SK-N-SH treated with all-trans-retinoic acid at 6 μM for 48 hours (cell line): ENCODE results near the gene RNPS1.

Experiments
- ARNTL ChIP-seq: fragments of 450-650 bp; formaldehyde crosslinking; IDR thresholded peaks from 2 replicates; pipeline ENCODE4 v1.5.0; 2020; ENCODE audit warnings: low read depth, mild to moderate bottlenecking, moderate library complexity, borderline replicate concordance
- BACH2 ChIP-seq: fragments of 250-450 bp; sonication (Bioruptor Pico); IDR thresholded peaks from 2 replicates; pipeline ENCODE4 v1.9.0; 2021; ENCODE audit warnings: mild to moderate bottlenecking, borderline replicate concordance
- CREB5 ChIP-seq: fragments of 250-450 bp; sonication (Bioruptor Pico); IDR thresholded peaks from 2 replicates; pipeline ENCODE4 v1.5.1; 2020; ENCODE audit warnings: low read depth, mild to moderate bottlenecking, moderate library complexity
- CSDC2 ChIP-seq: fragments of 250-450 bp; sonication (Bioruptor Pico); IDR thresholded peaks from 2 replicates; pipeline ENCODE4 v1.5.0; 2020; ENCODE audit warnings: mild to moderate bottlenecking, moderate library complexity
- TCF4 ChIP-seq: fragments of 250-450 bp; sonication (Bioruptor Pico); IDR thresholded peaks from 2 replicates; pipeline ENCODE4 v1.8.0; 2021; ENCODE audit warnings: mild to moderate bottlenecking, moderate library complexity, borderline replicate concordance
- TOX ChIP-seq: fragments of 250-450 bp; sonication (Bioruptor Pico); IDR thresholded peaks from 2 replicates; pipeline ENCODE4 v1.8.0; 2021; ENCODE audit warnings: mild to moderate bottlenecking, moderate library complexity, borderline replicate concordance
- TSHZ2 ChIP-seq: fragments of 250-450 bp; sonication (Bioruptor Pico); IDR thresholded peaks from 2 replicates; pipeline ENCODE4 v1.5.0; 2020; ENCODE audit warnings: mild to moderate bottlenecking, moderate library complexity
- ZFP30 ChIP-seq: fragments of 450-650 bp; formaldehyde crosslinking; IDR thresholded peaks from 2 replicates; pipeline ENCODE4 v1.5.0; 2022; ENCODE audit warnings: mild to moderate bottlenecking, moderate library complexity

DNA sequence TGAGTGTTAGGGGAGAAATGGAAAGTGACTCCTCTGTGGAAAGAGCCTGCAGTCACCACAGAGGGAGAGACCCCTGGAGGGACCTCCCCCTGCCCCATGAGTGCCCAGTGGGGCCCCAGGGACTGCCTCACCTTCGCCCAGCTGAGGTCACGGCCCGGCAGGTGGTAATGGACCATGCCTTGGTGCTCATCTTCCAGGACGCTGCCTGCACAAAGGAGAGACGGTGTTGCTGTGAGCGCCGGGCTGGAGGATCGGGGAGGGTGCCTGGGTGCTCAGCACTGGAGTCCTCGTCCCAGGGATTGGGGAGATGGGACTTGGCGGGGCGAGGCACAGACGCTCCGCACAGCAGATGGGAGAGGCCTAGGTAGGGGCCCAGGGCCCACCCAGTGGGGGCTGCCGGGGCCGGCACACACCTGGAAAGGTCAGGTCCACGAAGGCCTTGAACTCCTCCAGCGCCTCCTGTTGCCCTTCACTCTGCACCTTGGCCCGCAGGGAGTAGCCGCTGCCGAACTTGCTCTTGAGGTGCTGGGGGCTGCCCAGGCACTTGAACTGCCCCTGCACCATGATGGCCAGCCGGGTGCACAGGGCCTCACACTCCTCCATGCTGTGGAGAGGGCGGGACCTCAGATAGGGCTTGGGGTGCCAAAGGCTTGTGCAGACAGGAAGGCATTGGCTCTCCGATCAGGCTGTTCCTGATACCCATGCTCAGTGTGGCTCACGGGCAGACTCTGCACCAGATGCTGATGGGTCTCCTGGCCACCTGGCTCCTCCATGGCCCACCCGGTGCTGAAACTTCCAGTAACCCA lies 9.7 kb upstream of the RNPS1 start:
- TF ChIP-seq ZFP30 (CRISPR knock-in tag) (no peak), TOX (CRISPR knock-in tag) (no peak), BACH2 (CRISPR knock-in tag) (no peak), CREB5 (CRISPR knock-in tag) (no peak), TSHZ2 (no peak), ARNTL (no peak), CSDC2 (CRISPR knock-in tag) (no peak), TCF4 (CRISPR knock-in tag) (no peak)
